Naive B cell (primary cell): ENCODE data around the gene SLC25A29. TPM values are rescaled to one million over a fixed set of nuclear protein-coding genes. Genes with fewer than 3 reads are reported as not detected.

Experiments used
- polyA plus RNA-seq, 6 donors: library from polyadenylated mRNA; unstranded; fragments of 300-500 nt; fragmentation: Illumina TruSeq; gene quantifications; one replicate each; pipeline ENCODE4 v1.2.3, GENCODE V29; 2021; ENCODE audit warnings: low read depth in 6 of 6

The SLC25A29 gene
- polyA plus RNA-seq, 6 donors from 2014 or later = 1.8 to 13.3 (median 3.3) TPM

Other genes starting within 250 kb of the SLC25A29 start
- 100 to 1,000 TPM in 2 of 6 donors, 10 to 100 TPM in 4; 76.5 to 135 (median 89.8) TPM for gene EVL, start 241.0 kb downstream of the SLC25A29 start, polyA plus RNA-seq
- 1 to 10 TPM in 3 of 6 donors, under 1 TPM in 3; 0.29 to 3.6 (median 0.96) TPM for gene DEGS2, start 146.8 kb downstream of the SLC25A29 start, polyA plus RNA-seq
- 10 to 100 TPM; 12.7 to 25.0 (median 18.7) TPM for gene YY1, start 67.3 kb downstream of the SLC25A29 start, polyA plus RNA-seq
- not detected for gene SLC25A47, start 16.9 kb upstream of the SLC25A29 start, polyA plus RNA-seq
- 10 to 100 TPM in 1 of 6 donors, 1 to 10 TPM in 5; 4.6 to 10.9 (median 6.5) TPM for gene WDR25, start 70.0 kb upstream of the SLC25A29 start, polyA plus RNA-seq